T-helper 9 cell (primary cell): Measurements from ENCODE around the gene NUP214.
A peak's percentile ranks its signal among the peaks of the same experiment; 100 is the strongest.

Experiments used
- DNase-seq: peaks from one replicate; pipeline ENCODE4 v3.0.0-alpha.2; 2020
- total RNA-seq, 2 donors: gene quantifications; one replicate each; lab custom pipeline; 2026; lab: John Stamatoyannopoulos, UW

NUP214 gene
- total RNA-seq, result 69.2 to 85.2 reads per million in 2 donors

DNA sequence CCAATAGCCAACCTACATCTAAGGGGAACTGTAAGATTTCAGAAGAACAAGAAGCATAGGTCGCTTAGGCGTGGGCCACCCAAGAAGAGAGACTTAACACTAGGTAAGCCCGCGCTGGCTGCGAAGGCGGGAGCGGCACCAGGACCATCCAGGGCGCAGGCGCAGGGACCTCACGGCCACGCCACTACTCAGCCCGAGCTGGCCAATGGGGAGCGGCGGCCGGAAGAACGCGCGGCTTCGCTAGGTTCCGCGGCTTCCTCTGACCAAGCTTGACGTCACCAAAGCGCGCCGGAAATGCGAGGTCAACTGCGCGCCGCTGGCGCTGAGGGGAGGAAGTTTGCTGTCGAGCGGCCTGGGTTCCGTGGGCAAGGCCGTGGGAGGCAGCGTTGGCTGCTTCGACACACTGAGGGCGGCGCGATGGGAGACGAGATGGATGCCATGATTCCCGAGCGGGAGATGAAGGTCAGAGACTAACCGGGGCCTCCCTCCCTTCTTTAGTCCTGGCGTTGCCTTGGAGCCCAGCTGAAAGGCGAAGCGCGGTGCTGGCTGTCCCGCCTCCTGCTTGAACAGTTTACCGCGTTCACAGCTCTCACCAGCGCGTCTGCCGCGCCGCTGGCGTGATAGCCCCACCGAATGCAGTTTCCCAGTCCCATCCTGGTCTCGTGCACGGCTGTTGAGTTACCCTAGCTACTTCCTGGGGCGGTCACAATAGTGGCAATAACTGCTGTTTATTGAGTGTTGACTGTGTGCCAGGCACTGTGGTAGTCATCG is at the start of gene NUP214:
Gene NUP214, plus strand, starts transcription at position 299 of the 771 bp plus-strand sequence. Its CDS starts 119 bp downstream, at position 418.
- DNase-seq, result peak; percentile 100

DNA sequence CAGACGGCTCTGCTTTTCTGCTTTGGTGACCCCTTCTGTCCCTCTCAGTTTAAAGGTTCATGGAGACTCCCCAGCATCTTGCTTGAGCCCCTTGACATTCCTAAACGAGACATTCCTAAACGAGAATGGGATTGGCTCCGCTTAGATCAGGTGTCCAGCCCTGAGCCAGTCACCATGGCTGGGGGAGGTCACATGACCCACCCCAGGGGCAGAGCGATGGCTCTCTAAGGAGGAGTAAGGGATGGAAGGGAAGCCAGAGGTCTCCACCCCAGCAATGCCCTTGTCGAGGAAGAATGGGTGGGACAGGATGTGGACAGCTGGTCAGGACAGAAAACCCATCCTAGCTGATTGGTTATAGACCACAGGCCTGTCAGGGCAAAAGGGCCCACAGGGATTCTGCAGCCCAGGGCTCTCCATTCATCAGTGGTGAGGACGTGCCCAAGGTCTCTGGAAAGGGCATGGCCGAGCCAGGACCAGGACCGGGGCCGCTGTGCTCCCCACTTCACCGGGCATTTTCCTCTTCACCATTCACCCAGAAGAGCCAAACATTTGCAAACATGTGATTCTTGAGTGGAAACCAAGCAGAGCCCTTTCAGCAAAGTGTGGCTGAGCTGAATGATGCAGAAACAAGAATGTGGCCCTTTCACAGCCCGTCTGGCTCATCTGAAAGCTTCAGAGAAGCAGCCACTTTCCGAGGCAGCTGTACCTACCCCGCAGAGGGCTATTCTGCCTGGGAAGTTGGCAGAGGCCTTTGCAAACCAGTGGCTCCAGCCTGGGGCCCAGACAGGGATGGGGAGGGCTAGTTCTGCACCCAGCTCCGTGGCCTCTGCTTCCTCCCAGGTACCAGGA is 48.8 kb upstream of the NUP214 start:
- DNase-seq, result no peak

DNA sequence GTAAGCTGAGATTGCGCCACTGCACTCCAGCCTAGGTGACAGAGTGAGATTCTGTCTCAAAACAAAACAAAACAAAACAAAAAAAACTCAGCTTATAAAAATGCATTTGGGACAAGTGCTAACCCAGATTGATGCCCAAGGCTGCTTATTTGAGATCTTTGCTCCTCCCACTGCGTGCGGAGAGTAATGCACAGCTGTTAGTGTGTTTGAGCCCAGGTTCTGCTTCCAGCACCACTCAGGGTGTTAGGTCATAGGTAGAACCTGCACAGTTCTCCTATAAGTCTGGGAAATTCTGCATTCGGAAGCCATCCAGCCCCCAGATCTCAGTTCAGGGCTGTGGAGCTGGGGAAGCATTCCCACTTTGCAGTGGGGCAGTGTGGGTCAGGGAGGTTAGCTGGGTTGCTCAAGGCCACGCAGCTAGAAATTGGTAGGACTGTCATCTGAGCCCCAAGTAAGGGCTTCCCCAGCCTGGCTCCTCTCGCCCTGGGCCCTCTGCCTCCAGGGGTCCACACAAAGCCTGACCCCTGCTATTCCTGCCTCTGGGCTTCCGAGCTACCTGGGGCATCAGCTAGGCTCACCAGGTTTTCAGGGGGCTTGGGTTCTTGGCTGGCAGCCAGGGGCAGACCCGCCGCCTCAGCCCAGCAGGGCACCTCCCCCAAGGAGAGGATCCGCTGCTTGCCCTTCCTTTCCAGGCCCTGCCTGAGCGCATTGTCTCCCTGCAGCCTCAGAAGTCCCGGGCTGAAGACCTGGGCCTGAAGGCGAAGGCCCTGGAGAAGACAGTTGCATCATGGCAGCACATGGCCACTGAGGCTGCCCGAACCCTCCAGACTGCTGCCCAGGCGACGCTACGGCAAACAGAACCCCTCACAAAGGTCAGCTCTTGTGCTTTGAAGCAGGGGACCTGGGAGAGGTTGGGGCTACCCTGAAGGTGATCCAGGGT is 46.7 kb upstream of the NUP214 start:
- DNase-seq, result no peak

DNA sequence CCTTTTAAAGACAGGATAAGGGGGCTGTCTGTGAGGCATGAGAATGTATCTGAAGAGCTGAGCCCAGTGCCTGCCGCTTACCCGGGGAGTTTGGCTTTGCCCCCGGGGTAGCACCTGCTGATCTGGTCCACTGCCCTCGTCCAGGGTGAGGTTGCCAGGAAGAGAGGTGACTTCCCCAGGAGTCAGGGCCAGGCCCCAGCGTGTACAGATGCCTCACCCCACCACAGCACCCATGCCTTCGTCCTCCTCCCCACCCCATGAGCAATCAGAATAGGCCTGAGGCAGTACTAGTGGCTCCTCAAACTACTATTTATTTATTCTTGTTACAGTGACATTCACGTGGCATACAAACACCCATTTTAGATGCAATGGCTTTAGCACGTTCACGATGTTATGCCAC is 44.8 kb upstream of the NUP214 start:
- DNase-seq, result no peak

DNA sequence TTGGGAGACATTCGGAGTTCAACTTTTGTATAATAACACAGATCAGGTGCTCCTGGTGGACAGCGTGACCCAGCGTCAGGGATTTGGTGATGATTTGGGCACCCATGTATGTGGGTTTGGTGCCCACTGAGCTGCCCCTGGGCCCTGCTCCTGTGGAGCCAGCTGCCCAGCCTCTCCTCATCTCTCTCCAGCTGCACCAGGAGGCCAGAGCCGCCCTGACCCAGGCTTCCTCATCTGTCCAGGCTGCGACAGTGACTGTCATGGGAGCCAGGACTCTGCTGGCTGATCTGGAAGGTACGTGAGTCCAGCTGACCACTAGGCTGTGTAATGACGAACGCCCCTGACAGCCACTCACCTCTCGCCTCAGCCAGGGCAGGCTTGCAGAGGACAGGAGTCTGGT is 43.5 kb upstream of the NUP214 start:
- no peak for DNase-seq

DNA sequence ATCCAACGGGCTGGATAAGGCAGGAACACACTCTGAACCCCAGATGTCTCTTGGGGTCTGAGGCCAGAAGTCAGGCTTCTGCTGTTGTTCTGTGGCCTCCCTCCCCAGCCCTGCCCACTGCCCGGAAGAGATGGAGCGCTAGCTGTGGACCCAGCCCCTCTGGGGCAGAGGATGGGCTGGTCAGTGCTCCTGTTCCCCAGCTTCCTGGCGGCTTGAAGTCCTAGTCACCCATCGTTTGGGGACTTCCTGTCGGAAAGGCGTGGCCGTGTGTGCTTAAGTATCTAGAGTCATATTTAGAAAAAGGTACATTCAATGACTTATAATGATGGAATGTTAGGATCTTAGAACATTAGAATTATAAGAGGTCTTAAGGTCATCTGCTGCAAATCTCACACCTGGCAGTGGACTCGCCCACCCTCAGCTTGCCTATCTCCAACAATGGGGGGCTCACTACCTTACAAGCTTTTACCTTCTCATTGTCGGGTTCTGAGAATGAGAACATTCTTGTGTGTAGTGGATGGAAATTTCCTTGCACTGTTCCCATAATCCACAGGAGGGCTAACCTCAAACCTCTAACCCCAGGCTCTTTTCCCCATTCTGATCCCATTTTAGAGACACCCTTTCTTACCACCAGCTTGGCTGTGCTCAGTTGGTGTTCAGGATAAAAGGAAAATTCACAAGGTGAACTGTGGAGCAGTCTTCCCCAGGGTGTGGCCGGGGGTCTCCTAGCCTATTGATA is 42.4 kb upstream of the NUP214 start:
- no peak for DNase-seq

DNA sequence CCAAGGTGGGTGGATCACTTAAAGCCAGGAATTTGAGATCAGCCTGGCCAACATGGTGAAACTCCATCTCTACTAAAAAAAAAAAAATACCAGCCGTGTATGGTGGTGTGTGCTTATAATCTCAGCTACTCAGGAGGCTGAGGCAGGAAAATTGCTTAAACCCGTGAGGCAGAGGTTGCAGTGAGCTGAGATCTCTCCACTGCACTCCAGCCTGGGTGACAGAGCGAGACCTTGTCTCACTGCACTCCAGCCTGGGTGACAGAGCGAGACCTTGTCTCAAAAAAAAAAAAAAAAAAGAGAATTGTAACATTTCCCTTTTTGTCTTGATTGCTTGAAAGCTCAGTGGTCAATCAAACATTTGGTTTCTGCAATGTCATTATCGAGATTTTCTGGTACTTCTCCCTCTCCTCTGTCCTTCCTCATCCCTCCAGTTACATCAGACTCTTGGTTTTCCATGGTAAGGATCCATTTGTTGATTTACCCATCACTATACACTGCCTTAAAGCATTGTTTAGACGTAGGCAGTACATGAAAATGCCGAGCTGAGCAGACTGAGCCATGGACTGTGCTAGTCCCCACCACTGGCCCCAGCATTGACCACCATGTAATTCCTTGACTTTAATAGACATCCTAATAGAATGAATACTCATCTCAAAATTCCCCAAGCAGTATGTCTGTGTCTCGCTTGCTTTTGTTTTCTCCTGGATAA is 40.6 kb upstream of the NUP214 start:
- no peak for DNase-seq

DNA sequence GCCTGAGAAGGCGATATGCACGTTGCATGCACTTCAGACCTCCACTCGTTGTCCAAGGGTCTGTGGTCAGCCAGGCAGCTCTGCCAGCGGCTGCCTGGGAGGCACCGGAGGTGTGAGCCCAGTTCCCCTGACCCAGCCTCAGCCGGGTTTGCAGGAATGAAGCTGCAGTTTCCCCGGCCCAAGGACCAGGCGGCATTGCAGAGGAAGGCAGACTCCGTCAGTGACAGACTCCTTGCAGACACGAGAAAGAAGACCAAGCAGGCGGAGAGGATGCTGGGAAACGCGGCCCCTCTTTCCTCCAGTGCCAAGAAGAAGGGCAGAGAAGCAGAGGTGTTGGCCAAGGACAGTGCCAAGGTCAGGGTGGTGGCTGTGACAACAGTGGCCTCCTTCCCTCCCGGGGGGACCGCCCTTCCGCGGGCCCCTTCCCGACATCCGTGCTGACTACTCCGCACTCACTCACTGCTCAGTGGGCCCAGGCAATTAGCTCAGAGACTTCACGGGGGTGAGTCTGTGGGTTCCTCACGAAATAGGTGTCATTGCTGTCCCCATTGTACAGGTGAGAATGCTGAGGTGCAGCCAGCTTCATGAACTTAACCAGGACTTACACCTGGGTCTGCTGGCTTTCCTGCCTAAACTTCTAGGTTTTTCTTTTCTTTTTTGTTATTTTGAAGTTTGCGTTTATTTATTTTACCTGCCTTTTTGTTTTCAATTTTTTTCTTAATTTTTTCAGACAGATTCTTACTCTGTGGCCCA is 39.8 kb upstream of the NUP214 start:
- no peak for DNase-seq

DNA sequence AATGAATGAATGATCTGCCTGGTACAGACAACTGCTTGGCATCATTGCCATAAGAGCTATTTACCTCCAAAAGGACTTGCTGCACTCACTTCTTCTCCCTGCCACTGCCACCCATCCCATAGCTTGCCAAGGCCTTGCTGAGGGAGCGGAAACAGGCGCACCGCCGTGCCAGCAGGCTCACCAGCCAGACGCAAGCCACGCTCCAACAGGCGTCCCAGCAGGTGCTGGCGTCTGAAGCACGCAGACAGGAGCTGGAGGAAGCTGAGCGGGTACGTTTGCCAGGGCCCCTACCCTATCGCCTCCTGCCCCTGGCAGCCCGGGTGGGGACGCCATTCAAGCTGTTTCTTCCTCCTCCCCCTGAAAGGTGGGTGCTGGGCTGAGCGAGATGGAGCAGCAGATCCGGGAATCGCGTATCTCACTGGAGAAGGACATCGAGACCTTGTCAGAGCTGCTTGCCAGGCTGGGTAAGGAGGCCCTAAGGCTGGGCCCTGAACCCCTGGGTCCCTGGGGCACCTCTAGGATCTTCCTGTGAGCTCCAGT is 38.0 kb upstream of the NUP214 start:
- DNase-seq, result no peak

DNA sequence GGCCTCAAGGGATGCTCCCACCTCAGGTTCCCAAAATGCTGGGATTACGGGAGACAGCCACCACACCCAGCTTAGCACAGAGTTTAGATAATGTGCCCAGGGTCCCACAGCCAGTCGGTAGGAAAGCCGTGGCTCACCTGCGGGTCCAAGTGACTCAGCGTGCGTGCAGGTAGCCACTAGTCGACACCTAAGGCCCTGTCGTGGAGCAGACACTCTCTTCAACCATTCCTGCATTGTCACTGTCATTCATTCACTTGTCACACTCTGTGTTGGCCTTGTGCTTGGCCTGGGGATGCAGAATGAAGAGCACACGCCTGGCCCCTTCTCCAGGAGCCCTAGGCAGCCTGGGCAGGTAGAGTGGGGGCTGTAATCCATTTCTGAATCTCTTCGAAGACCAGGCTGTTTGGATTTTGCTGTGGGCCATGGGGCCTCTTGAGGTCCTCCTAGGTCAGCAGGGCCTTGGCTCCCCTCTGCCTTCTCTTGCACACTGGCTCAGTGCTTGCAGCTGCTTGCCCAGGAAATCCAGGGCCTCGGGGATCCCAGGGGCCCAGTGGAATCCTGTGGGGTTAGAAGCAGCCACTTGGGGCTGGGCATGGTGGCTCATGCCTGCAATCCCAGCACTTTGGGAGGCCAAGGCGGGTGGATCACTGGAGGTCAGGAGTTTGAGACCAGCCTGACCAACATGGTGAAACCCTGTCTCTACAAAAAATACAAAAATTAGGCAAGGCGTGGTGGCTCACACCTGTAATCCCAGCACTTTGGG is 35.2 kb upstream of the NUP214 start:
- DNase-seq, result no peak

DNA sequence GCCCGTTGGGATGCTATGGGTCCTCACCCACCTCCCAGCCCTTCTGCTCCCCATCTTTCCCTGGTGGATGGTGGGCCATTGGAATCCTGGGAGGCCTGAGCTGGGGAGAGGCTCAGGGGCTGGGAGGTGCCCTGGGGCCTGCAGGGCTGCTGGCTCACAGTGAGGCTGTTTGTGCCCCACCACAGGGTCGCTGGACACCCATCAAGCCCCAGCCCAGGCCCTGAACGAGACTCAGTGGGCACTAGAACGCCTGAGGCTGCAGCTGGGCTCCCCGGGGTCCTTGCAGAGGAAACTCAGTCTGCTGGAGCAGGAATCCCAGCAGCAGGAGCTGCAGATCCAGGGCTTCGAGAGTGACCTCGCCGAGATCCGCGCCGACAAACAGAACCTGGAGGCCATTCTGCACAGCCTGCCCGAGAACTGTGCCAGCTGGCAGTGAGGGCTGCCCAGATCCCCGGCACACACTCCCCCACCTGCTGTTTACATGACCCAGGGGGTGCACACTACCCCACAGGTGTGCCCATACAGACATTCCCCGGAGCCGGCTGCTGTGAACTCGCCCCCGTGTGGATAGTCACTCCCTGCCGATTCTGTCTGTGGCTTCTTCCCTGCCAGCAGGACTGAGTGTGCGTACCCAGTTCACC is 33.9 kb upstream of the NUP214 start:
- no peak for DNase-seq

DNA sequence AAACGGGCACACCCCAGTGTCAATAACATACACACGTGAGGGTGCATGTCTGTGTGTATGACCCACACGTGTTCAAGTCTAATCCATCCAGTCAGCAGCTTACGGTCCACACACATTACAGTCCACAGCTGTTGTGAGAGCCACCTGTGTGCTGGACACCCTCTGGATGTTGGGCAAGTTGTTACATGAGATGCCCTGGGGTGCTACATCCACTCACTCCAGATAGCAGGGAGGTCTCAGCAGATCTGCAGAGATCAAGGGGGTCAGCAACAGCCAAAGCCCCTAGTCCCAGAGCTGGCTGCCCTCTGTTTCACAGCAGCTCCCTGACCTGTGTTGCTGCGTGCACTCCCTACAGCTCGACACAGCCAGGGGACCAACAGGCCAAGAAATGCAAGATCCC is 33.4 kb upstream of the NUP214 start:
- no peak for DNase-seq

DNA sequence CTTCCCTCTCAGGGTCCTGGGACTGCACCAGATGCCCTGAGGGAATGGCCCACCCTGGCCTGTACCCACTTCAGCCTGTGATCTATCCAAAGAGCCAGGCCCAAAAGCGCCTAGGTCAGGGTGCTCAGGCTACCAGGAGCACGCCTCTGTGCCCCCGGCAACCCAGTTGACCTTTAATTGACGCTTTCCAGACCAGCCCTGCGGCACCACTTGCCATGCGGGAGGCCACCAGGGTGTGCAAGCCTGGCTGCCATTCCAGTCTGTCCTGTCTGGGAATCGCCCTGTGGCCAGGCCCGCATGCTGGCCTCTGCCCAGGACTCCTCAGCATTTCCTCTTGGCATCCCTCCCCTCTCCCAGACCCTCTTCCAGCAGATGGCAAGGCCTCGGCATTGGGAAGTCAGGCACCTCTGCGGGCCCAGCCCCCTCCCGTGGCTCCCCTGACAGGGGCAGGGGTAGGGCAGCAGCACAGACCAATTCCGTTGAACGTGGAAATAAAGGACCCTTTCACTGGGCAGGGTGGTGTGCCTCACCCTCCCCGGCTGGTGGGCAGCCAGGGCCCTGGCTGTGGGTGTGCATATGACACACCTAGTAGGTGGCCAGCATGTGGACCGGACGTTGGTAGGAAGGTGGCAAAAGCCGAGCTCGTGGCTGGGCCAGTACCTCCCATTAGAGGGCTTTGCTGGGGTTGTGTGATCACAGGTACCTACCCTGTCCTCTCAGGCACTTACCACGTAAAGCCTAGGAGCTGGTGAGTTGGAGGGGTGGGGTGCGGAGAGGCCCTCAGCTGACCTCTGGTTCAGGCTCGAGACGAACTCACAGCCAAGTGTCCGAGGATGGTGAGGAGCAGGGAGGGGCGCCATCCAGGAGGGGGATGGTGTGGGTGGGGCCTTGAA is 32.6 kb upstream of the NUP214 start:
- no peak for DNase-seq

DNA sequence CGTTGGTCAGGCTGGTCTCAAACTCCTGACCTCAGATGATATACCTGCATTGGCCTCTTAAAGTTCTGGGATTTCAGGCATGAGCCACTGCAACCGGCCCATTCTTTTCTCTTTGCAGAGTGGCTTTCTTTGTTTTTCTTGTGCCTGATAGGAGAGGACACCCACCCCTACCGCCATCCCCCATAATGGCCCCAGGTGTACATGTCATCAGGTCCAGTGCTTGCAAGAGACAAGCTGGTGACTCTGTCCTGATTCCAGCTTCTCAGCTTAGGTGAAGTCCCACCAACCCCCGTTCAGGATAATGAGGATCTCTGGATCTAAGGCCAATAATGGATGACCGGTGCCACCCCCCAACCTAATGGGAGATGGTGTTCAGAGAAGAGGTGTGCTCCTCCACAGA is 31.4 kb upstream of the NUP214 start:
- no peak for DNase-seq

DNA sequence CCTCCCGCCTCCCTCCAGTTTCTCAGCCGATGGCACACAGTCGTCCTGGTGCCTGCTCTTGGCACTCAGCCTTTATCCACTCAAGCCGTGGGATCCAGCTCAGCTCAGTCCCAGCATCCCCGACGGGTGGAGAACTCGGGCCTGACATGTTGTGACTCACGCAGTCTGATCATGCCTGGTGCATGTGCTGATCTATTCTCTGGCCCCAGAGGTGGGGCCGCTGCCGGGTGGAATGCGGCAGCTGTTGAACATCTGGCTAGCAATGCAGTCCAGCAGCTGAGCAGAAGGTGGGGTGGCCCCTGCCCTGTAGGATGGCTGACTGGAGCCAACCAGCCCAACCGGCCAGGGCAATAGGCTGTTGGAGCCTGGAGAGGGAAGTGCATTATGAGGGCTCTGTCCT is 30.8 kb upstream of the NUP214 start:
- no peak for DNase-seq

DNA sequence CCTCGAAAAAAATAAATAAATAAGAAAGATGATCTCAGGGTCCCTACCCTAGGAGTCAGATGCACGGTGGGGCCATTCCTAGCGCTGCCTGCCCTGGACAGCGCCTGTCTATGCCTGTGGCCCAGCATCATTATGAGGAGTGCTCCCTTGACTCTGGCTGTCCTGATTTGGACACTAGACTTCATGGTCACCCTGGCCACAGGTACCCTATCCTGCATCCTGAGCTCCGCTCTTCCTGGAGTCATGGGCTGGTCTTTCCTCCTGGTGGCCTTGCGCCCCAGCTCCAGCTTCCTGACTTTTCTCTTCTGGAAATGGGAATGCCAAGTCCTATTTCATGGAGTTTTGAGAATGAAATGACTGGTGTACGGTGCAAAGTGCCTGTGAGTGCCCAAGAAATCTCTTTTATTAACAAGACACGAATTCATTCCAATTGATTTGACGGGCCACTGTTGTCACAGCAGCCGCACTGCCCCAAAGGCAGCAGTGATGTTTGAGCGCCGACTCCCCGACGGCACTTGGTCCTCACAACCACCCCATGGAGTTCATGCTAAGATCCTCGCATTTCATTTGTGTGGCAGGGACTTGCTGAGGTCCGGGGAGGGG is 29.6 kb upstream of the NUP214 start:
- no peak for DNase-seq

DNA sequence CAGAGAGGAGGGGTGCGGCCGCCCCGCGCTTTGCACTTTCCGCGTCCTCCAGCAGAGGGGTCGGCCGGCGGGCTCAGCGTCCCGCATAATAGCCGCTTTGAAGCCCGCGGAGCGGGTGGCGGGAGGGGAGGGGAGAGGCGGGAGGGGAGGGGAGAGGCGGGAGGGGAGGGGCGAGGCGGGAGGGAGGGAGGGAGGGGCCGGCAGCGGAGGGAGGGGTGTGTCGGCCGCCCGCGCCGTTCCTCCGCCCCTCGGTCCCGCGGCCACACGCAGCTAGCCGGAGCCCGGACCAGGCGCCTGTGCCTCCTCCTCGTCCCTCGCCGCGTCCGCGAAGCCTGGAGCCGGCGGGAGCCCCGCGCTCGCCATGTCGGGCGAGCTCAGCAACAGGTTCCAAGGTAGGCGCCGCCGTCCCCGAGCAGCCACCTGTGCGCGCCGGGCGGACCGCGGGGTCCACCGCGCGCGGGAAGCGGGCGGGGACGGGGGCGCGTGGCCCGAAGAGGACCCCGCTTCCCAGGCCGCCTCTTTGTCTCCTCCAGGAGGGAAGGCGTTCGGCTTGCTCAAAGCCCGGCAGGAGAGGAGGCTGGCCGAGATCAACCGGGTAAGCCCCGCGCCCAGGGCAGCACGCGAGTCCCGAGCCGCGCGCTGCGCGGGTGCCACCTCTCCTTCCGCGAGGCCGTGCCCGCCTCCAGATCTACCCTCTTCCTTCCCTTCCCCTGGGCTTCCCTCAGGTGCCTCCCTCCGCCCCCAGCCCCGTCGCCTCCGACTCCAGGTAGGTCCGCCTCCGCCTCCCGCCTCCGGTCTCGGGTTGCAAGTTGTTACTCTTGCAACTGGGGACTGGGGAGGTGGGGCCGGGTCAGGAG is 28.9 kb upstream of the NUP214 start, which contains the start of gene AIF1L:
Gene AIF1L, plus strand, starts transcription at position 263 of the 857 bp plus-strand sequence. Its CDS starts 99 bp downstream, at position 362.
- DNase-seq, result no peak
